Nephron progenitor cell (in vitro differentiated cells): ENCODE results near the gene PCDHA12.
A peak's percentile ranks its signal among the peaks of the same experiment; 100 is the strongest.
"Not testable (repeated sequence)": the region's sequence is repeated elsewhere in the genome, so short reads cannot be mapped to it uniquely, and the experiment has no call there.

ENCODE experiments used
- DNase-seq: peaks from one replicate; pipeline ENCODE4 v3.0.0; 2021
- H3K27ac Mint-ChIP-seq: 2 replicates; pipeline ENCODE4 v1.8.0; 2021; ENCODE audit warnings: mild to moderate bottlenecking, moderate library complexity, mixed read lengths
- H3K27me3 Mint-ChIP-seq: 2 replicates; pipeline ENCODE4 v1.8.0; 2021; ENCODE audit warnings: mild to moderate bottlenecking, low read depth, mixed read lengths; ENCODE audit not compliant: poor library complexity
- H3K36me3 Mint-ChIP-seq: 2 replicates; pipeline ENCODE4 v1.8.0; 2021; ENCODE audit warnings: low read depth, mixed read lengths
- H3K4me1 Mint-ChIP-seq: 2 replicates; pipeline ENCODE4 v1.8.0; 2021; ENCODE audit warnings: mixed read lengths
- H3K4me3 Mint-ChIP-seq: 2 replicates; pipeline ENCODE4 v1.8.0; 2021; ENCODE audit warnings: mild to moderate bottlenecking, moderate library complexity, mixed read lengths
- H3K9me3 Mint-ChIP-seq: 2 replicates; pipeline ENCODE4 v1.8.0; 2021; ENCODE audit warnings: mild to moderate bottlenecking, moderate library complexity, mixed read lengths
- TF ChIP-seq, protein P1 (sequence below): fragments of 200-600 bp; sonication (generic); IDR thresholded peaks from 2 replicates; pipeline ENCODE4 v1.5.0; 2021; ENCODE audit warnings: antibody characterized with exemption

The PCDHA12 gene

DNA sequence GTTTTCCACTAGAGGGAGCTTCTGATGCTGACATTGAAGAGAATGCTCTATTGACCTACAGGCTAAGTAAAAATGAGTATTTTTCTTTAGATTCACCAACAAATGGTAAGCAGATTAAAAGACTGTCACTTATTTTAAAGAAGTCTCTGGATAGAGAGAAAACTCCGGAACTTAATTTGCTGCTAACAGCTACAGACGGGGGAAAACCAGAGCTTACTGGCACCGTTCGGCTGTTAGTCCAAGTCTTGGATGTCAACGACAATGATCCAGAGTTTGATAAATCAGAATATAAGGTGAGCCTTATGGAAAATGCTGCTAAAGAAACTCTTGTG, 5.6 kb upstream of the PCDHA12 start:
- peaks cover 74% of the 10 kb centered on the region for H3K36me3 Mint-ChIP-seq

DNA sequence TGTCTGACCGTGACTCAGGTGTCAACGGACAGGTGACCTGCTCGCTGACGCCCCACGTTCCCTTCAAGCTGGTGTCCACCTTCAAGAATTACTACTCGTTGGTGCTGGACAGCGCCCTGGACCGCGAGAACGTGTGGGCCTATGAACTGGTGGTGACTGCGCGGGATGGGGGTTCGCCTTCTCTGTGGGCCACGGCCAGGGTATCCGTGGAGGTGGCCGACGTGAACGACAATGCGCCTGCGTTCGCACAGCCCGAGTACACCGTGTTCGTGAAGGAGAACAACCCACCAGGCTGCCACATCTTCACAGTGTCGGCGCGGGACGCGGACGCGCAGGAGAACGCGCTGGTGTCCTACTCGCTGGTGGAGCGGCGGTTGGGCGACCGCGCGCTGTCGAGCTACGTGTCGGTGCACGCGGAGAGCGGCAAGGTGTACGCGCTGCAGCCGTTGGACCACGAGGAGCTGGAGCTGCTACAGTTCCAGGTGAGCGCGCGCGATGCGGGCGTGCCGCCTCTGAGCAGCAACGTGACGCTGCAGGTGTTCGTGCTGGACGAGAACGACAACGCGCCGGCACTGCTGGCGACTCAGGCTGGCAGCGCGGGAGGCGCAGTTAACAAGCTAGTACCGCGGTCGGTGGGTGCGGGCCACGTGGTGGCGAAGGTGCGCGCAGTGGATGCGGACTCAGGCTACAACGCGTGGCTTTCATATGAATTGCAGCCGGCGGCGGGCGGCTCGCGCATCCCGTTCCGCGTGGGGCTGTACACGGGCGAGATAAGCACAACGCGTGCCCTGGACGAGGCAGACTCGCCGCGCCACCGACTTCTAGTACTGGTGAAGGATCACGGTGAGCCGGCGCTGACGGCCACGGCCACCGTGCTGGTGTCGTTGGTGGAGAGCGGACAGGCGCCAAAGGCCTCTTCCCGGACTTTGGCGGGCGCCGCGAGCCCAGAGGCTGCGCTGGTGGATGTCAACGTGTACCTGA, 4.6 kb upstream of the PCDHA12 start:
- Mint-ChIP-seq H3K4me3 (no peak overlapping the region), H3K4me1 (peaks cover 14% of the 10 kb centered on the region), H3K27ac (no peak overlapping the region), H3K27me3 (no peaks in the 10 kb centered on the region), H3K9me3 (peaks cover 61% of the 10 kb centered on the region), H3K36me3 (peaks cover 81% of the 10 kb centered on the region)
- TF ChIP-seq, protein P1, sequence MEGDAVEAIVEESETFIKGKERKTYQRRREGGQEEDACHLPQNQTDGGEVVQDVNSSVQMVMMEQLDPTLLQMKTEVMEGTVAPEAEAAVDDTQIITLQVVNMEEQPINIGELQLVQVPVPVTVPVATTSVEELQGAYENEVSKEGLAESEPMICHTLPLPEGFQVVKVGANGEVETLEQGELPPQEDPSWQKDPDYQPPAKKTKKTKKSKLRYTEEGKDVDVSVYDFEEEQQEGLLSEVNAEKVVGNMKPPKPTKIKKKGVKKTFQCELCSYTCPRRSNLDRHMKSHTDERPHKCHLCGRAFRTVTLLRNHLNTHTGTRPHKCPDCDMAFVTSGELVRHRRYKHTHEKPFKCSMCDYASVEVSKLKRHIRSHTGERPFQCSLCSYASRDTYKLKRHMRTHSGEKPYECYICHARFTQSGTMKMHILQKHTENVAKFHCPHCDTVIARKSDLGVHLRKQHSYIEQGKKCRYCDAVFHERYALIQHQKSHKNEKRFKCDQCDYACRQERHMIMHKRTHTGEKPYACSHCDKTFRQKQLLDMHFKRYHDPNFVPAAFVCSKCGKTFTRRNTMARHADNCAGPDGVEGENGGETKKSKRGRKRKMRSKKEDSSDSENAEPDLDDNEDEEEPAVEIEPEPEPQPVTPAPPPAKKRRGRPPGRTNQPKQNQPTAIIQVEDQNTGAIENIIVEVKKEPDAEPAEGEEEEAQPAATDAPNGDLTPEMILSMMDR, result no peak
- no peak for DNase-seq

More for the DNA sequence above, 5.6 kb upstream of the PCDHA12 start:
- no peak for DNase-seq
- TF ChIP-seq, protein P1, result peak; percentile 24
- H3K27me3 Mint-ChIP-seq, result no peaks in the 10 kb centered on the region
- no peak overlapping the region for H3K27ac Mint-ChIP-seq
- H3K9me3 Mint-ChIP-seq, result peaks cover 54% of the 10 kb centered on the region
- H3K4me3 Mint-ChIP-seq, result peak overlapping the region; percentile 86
- H3K4me1 Mint-ChIP-seq, result peaks cover 9% of the 10 kb centered on the region

DNA sequence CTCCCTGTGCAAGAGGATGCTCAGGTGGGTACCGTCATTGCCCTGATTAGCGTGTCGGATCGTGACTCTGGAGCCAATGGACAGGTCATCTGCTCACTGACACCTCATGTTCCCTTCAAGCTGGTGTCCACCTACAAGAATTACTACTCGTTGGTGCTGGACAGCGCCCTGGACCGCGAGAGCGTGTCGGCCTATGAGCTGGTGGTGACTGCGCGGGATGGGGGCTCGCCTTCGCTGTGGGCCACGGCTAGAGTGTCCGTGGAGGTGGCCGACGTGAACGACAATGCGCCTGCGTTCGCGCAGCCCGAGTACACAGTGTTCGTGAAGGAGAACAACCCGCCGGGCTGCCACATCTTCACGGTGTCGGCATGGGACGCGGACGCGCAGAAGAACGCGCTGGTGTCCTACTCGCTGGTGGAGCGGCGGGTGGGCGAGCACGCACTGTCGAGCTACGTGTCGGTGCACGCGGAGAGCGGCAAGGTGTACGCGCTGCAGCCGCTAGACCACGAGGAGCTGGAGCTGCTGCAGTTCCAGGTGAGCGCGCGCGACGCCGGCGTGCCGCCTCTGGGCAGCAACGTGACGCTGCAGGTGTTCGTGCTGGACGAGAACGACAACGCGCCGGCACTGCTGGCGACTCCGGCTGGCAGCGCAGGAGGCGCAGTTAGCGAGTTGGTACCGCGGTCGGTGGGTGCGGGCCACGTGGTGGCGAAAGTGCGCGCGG, 1.6 kb downstream of the PCDHA12 start:
- H3K4me3 Mint-ChIP-seq, result peak overlapping the region; percentile 87
- not testable (repeated sequence) for DNase-seq, H3K27me3 Mint-ChIP-seq, H3K27ac Mint-ChIP-seq
- H3K36me3 Mint-ChIP-seq, result peaks cover 96% of the 10 kb centered on the region
- H3K9me3 Mint-ChIP-seq, result peaks cover 92% of the 10 kb centered on the region
- H3K4me1 Mint-ChIP-seq, result peaks cover 11% of the 10 kb centered on the region

DNA sequence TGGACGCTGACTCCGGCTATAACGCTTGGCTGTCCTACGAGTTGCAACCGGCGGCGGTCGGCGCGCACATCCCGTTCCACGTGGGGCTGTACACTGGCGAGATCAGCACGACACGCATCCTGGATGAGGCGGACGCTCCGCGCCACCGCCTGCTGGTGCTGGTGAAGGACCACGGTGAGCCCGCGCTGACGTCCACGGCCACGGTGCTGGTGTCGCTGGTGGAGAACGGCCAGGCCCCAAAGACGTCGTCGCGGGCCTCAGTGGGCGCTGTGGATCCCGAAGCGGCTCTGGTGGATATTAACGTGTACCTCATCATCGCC, 2.1 kb downstream of the PCDHA12 start:
- H3K27ac Mint-ChIP-seq, result no peak overlapping the region
- H3K9me3 Mint-ChIP-seq, result peaks cover 92% of the 10 kb centered on the region
- no peaks in the 10 kb centered on the region for H3K27me3 Mint-ChIP-seq
- peaks cover 96% of the 10 kb centered on the region for H3K36me3 Mint-ChIP-seq
- H3K4me1 Mint-ChIP-seq, result peaks cover 11% of the 10 kb centered on the region
- TF ChIP-seq, protein P1, result no peak
- DNase-seq, result no peak
- no peak overlapping the region for H3K4me3 Mint-ChIP-seq

DNA sequence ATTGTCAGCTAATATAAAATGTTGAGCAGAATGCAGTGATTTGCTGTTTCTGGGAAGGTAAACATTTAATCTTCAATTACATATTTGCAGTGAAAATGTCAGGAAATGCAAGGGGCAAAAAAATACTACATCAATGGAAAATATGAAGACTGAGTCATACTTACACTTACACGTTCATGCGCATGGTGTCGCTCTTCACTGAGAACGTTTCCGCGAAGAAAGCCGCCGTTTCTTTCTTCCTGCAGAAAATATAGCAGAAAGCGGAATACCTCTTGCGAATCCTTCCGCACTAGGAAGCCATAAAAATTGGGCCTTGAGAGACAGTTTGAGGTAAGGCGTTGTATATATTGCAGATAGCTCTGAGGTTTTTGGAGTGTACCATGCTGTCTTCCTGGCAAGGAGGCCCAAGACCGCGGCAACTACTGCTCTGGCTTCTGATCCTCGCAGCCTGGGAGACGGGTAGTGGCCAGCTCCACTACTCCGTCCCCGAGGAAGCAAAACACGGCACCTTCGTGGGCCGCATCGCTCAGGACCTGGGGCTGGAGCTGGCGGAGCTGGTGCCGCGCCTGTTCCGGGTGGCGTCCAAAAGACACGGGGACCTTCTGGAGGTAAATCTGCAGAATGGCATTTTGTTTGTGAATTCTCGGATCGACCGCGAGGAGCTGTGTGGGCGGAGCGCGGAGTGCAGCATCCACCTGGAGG, 6.9 kb downstream of the PCDHA12 start, which contains the start of gene PCDHA13:
PCDHA13 (plus strand) TSS at position 236 of the 702 bp plus-strand sequence; CDS start at position 381, 145 bp downstream.
- TF ChIP-seq, protein P1, result no peak
- Mint-ChIP-seq H3K4me1 (no peaks in the 10 kb centered on the region), H3K36me3 (peaks cover 79% of the 10 kb centered on the region), H3K9me3 (peaks cover 76% of the 10 kb centered on the region), H3K4me3 (no peak within 1 kb of the TSS), H3K27ac (no peak within 1 kb of the TSS), H3K27me3 (no peaks in the 10 kb centered on the region)
- no peak for DNase-seq

DNA sequence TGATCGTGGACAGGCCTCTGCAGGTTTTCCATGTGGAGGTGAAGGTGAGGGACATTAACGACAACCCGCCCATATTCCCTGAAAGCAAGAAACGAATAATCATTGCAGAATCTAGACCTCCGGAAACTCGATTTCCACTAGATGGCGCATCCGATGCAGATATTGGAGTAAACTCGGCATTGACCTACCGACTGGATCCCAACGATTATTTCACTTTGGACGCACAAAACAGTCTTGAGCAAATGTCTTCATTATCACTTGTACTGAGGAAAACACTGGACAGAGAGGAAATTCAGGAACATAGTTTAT, 7.4 kb downstream of the PCDHA12 start:
- no peak for DNase-seq
- Mint-ChIP-seq H3K4me3 (no peak overlapping the region), H3K9me3 (peaks cover 74% of the 10 kb centered on the region), H3K36me3 (peaks cover 79% of the 10 kb centered on the region), H3K27me3 (no peaks in the 10 kb centered on the region), H3K27ac (no peak overlapping the region), H3K4me1 (no peaks in the 10 kb centered on the region)
- TF ChIP-seq, protein P1, result no peak
